Effector CD4-positive, alpha-beta T cell (primary cell): Measurements from ENCODE around the gene OR51D1. TPM values are rescaled to one million over a fixed set of nuclear protein-coding genes. Genes with fewer than 3 reads are reported as not detected.

Experiments
- DNase-seq: peaks from one replicate; pipeline ENCODE4 v3.0.0-alpha.2; 2020
- total RNA-seq: gene quantifications from one replicate; lab custom pipeline; 2026; lab: John Stamatoyannopoulos, UW

The OR51D1 gene
- not detected for total RNA-seq

GRCh38 chr11:4636962-4637661, at the start of gene OR51D1:
Gene OR51D1, plus strand, starts transcription at chr11:4637477. Its CDS starts 2,314 bp downstream, at chr11:4639791.
- peak; percentile 60 for DNase-seq

GRCh38 chr11:4589017-4589416, 48.3 kb upstream of the OR51D1 start:
- DNase-seq = no peak

GRCh38 chr11:4593739-4594138, 43.5 kb upstream of the OR51D1 start, which contains the start of gene OR52I1:
Gene OR52I1, plus strand, starts transcription at chr11:4594039. Its CDS starts 0 bp downstream, at chr11:4594039.
- DNase-seq = no peak

DNA sequence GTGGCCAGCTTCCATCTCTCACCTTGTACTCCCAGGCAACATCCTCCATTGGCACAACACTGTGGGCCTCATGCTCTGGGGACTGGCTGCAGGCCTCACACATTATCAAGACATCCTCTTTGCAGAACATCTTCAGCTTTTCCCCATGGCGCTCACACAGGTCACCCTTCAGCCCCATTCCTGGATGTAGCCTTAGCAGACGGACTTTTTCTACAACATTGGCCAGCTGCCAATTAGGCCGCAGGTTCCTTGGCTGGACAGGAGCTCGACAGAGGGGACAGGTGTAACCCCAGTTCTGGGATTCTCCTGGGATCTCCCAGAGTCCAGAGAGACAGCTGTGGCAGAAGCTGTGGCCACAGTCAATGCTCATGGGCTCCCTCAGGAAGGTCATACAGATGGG, 32.2 kb upstream of the OR51D1 start:
- DNase-seq = no peak

- no peak for DNase-seq
Observed at GRCh38 chr11:4606231-4607015, 30.9 kb upstream of the OR51D1 start.

DNA sequence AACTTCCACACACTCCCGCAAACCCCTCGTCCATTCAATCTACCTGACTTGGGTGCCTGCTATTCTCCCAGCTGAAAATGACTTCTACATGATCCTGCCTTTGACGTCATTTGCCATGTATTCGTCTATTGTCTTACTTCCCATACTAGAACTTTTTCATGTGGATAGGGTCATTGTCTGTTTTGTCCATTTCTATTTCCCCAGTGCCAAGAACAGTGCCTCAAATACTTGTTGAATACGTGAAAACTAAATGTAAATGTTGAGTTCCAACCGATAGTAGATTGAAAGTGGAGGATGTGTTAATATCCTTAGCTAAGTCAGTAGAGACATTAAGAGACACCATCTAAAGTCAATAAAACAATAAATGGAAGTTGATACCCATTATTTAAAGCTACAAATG, 30.2 kb upstream of the OR51D1 start:
- no peak for DNase-seq

GRCh38 chr11:4607781-4608666, 29.3 kb upstream of the OR51D1 start, which contains the start of gene TRIM68:
Gene TRIM68, minus strand, starts transcription at chr11:4608231. Its CDS starts 2,727 bp downstream, at chr11:4605504.
- peak; percentile 93 for DNase-seq

DNA sequence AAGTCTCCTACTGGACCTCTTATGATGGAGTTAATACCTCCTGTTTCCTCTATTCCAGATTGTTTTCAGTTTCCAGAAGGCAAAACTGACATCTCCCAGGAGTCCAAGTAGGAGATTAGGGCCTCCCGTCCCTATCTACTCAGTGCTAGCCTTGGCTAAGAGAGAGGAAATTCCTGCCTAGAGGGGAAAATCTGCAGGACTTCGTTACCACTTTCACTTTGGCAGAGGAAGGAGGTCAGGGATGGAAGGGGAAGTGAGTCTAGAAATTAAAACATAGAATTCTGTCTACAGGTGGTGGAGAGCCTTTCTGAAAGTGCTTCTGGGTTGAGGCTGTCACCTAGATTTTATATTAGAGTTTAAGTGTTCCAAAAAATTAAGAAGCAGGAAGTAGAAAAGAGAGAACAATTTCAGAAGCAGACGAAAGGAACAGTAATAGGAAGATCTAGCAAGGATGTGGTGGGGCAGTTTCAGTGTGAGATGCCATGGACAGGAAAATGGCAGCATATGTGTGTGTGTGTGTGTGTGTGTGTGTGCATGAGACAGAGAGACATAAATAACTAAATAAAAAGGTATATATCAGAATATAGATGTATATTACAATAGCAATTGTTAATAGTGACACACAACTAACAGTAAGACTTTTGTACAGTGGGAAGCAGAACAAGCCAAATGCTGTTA, 26.9 kb upstream of the OR51D1 start:
- no peak for DNase-seq

- DNase-seq = no peak
Observed at GRCh38 chr11:4611986-4612385, 25.3 kb upstream of the OR51D1 start.

GRCh38 chr11:4615856-4616444, 21.3 kb upstream of the OR51D1 start:
- no peak for DNase-seq

DNA sequence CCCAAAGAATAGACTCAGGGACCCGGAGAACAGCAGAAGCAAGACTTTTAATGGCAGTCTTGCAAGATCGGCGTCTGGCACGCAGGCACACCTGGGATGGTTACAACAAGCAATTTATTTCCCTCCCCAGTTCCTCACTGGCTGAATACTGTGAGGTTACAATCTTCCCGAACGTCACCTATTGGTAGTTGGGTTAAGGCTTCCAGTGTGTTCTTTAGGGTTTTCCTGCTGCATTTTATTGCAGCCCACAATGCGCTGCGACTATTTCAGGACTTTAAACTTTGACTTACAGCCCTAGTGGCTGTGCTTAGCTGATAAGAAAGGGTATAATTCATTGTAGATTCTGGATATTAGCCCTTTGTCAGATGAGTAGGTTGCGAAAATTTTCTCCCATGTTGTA, 17.8 kb upstream of the OR51D1 start:
- no peak for DNase-seq

- peak; percentile 33 for DNase-seq
Observed at GRCh38 chr11:4626207-4627099, 10.8 kb upstream of the OR51D1 start.

GRCh38 chr11:4636136-4636535, 1.1 kb upstream of the OR51D1 start:
- no peak for DNase-seq

GRCh38 chr11:4637662-4638047, 378 bp downstream of the OR51D1 start:
- DNase-seq = no peak

DNA sequence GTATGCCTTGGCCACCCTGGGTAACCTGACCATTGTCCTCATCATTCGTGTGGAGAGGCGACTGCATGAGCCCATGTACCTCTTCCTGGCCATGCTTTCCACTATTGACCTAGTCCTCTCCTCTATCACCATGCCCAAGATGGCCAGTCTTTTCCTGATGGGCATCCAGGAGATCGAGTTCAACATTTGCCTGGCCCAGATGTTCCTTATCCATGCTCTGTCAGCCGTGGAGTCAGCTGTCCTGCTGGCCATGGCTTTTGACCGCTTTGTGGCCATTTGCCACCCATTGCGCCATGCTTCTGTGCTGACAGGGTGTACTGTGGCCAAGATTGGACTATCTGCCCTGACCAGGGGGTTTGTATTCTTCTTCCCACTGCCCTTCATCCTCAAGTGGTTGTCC, 2.7 kb downstream of the OR51D1 start:
- no peak for DNase-seq

GRCh38 chr11:4641501-4641900, 4.2 kb downstream of the OR51D1 start:
- no peak for DNase-seq

- no peak for DNase-seq
Observed at GRCh38 chr11:4642043-4642442, 4.8 kb downstream of the OR51D1 start.

DNA sequence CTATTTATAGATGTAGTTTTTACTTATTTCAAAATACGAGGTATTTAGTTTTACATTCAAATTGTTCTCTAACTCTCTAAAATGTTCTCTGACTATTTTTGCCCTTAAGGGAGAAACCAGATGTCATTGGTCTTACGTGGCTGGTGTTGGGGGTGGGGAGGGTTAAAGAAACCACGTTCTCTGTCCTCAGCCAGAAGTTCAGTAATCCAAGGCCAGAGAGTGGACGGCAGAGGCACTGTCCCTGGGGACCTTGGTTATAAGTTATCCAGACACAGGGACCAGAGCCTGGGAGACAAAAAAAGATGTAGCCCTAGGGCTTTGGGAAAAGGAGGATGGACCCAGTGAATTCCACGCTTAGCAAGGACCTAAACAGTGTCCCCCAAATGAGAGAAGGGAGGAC, 5.8 kb downstream of the OR51D1 start:
- no peak for DNase-seq

- no peak for DNase-seq
Observed at GRCh38 chr11:4643682-4644081, 6.4 kb downstream of the OR51D1 start, which contains the start of gene OR51E1. Gene OR51E1, plus strand, starts transcription at chr11:4643982. Its CDS starts 8,545 bp downstream, at chr11:4652527.

DNA sequence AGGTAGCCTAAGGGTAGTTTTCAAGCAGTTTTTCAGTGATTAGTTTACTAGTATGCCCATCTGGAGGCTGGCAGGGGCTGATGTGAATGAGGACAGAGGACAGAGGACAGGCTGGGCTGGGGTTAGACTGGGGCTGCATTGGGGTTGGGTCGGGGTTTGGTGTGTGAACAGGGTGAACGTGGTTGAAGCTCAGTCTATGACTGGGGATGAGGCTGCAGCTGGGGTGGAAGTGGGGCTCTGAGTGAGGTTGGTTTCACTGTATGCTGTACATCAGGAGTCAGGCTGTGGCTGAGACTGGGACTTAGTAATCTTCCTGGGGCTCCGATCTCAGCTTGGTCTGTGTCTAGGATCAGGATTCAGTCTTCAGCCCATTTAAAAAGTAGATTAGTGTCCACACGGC, 7.0 kb downstream of the OR51D1 start:
- no peak for DNase-seq

GRCh38 chr11:4645974-4646373, 8.7 kb downstream of the OR51D1 start:
- DNase-seq = no peak
